GM18861 (cell line): ENCODE results near the gene C16orf82.
"Not testable (repeated sequence)": the region's sequence is repeated elsewhere in the genome, so short reads cannot be mapped to it uniquely, and the experiment has no call there.

Experiments used
- ATAC-seq: cut with Tn5 transposase; IDR thresholded peaks from one replicate; pipeline ENCODE4 v1.9.1; 2021; ENCODE audit not compliant: unreplicated experiment

The C16orf82 gene

GRCh38 chr16:27086031-27086430, 19.3 kb downstream of the C16orf82 start:
- not testable (repeated sequence) for ATAC-seq

GRCh38 chr16:27088216-27088615, 21.5 kb downstream of the C16orf82 start:
- ATAC-seq = no peak

- no peak for ATAC-seq
These were observed 29.6 kb downstream of the C16orf82 start for GRCh38 chr16:27096375-27096774.

GRCh38 chr16:27097800-27098230, 31.1 kb downstream of the C16orf82 start:
- no peak for ATAC-seq

- no peak for ATAC-seq
These were observed 31.8 kb downstream of the C16orf82 start for GRCh38 chr16:27098366-27099049.

- ATAC-seq = no peak
These were observed 36.2 kb downstream of the C16orf82 start for GRCh38 chr16:27102701-27103575.

GRCh38 chr16:27103954-27104353, 37.2 kb downstream of the C16orf82 start:
- no peak for ATAC-seq

- ATAC-seq = no peak
These were observed 39.6 kb downstream of the C16orf82 start for GRCh38 chr16:27106305-27106704.

- no peak for ATAC-seq
These were observed 40.5 kb downstream of the C16orf82 start for GRCh38 chr16:27107185-27107592.

GRCh38 chr16:27108051-27108770, 41.5 kb downstream of the C16orf82 start:
- no peak for ATAC-seq

GRCh38 chr16:27108826-27109665, 42.3 kb downstream of the C16orf82 start:
- no peak for ATAC-seq

GRCh38 chr16:27109666-27110523, 43.2 kb downstream of the C16orf82 start:
- ATAC-seq = no peak

GRCh38 chr16:27110524-27110896, 43.8 kb downstream of the C16orf82 start:
- no peak for ATAC-seq

GRCh38 chr16:27111486-27111885, 44.8 kb downstream of the C16orf82 start:
- no peak for ATAC-seq

- no peak for ATAC-seq
These were observed 45.5 kb downstream of the C16orf82 start for GRCh38 chr16:27112093-27112811.

- ATAC-seq = peak; percentile 74
These were observed 46.7 kb downstream of the C16orf82 start for GRCh38 chr16:27113341-27113841.

- no peak for ATAC-seq
These were observed 47.3 kb downstream of the C16orf82 start for GRCh38 chr16:27114006-27114405.

GRCh38 chr16:27118526-27118925, 51.8 kb downstream of the C16orf82 start:
- no peak for ATAC-seq
